ENCODE data around the gene POPDC2.

DNA sequence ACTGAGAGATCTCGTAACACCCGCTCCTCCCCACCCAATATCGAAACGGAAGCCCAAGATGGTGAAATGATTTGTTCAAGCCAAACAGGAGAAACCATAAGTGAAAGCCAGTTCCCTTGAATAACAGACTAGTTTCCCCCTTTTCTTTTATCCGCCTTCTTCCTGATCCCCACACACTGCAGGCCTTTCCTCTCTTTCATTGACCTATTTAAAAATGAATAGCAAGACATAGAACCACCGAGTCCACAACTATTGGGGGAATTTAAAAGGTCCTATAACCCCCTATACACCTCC lies 17.2 kb upstream of the POPDC2 start:
- no peak for TF ChIP-seq POLR2AphosphoS5 (IDR thresholded peaks at IDR 0.05; ENCODE audit: low read depth, low read length)
- TF ChIP-seq TAF1 (IDR thresholded peaks at IDR 0.05; ENCODE audit: borderline replicate concordance, insufficient read depth, low read length) = no peak
- no peak for TF ChIP-seq SIN3A (IDR thresholded peaks at IDR 0.05; ENCODE audit: borderline replicate concordance, insufficient read depth, low read length)

All from PFSK-1 (cell line).